Esophagus squamous epithelium (tissue), 4 donors: Measurements from ENCODE around the gene ANGPTL7.

Experiments
- CTCF ChIP-seq, 6 experiments: fragments of 450-650 bp in 4 of 6; fragments of 200-600 bp in 2 of 6; sonication (generic) in 2 of 6; IDR thresholded peaks; one replicate each; pipeline ENCODE4 v1.5.1; 2016 to 2019; ENCODE audit warnings: antibody characterized with exemption in 6 of 6, mild to moderate bottlenecking in 4 of 6, moderate library complexity in 4 of 6
- POLR2A ChIP-seq, 4 donors: fragments of 450-650 bp; IDR thresholded peaks; one replicate each; pipeline ENCODE4 v1.6.1; 2017; ENCODE audit warnings: antibody characterized with exemption in 4 of 4, mild to moderate bottlenecking in 4 of 4, moderate library complexity in 3 of 4

- TF ChIP-seq CTCF (IDR thresholded peaks at IDR 0.05), result no peak
- no peak for TF ChIP-seq POLR2A (IDR thresholded peaks at IDR 0.05)
Observed at GRCh38 chr1:11176081-11176706, 13.0 kb upstream of the ANGPTL7 start.
